ENCODE data around the gene EFNA4. TPM values are rescaled to one million over a fixed set of nuclear protein-coding genes. Genes with fewer than 3 reads are reported as not detected.

EFNA4 gene
- total RNA-seq, 1 experiment from 2014 or later = 4.7 TPM

DNA sequence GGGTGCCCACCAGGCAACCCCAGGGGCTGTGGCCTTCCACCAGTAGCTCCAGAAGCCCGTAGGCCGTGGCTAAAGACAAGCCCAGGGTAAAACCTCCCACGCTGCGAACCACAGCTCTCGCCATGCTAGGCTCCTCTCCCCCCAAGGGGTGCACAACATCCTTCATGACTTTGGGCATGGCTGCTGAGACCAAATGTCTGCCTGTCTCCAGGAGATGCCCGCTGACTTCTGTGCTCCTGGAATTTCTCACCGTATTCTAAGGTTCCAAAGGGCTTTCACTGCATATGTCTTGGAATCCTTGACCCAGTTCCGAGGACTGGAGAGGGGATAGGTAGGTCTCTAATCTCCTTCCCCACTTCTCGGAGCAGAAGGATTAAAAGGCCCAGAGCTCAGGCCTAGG, 30.0 kb upstream of the EFNA4 start, which contains the start of the genes DCST1 and DCST2:
TSS of gene DCST1 (plus strand) at position 301 of the 400 bp plus-strand sequence. CDS start 213 bp downstream, outside the sequence.
TSS of gene DCST2 (minus strand) at position 258 of the 400 bp plus-strand sequence. CDS start at position 178, 80 bp downstream.
- DNase-seq (ENCODE audit: low read depth) = no peak

DNA sequence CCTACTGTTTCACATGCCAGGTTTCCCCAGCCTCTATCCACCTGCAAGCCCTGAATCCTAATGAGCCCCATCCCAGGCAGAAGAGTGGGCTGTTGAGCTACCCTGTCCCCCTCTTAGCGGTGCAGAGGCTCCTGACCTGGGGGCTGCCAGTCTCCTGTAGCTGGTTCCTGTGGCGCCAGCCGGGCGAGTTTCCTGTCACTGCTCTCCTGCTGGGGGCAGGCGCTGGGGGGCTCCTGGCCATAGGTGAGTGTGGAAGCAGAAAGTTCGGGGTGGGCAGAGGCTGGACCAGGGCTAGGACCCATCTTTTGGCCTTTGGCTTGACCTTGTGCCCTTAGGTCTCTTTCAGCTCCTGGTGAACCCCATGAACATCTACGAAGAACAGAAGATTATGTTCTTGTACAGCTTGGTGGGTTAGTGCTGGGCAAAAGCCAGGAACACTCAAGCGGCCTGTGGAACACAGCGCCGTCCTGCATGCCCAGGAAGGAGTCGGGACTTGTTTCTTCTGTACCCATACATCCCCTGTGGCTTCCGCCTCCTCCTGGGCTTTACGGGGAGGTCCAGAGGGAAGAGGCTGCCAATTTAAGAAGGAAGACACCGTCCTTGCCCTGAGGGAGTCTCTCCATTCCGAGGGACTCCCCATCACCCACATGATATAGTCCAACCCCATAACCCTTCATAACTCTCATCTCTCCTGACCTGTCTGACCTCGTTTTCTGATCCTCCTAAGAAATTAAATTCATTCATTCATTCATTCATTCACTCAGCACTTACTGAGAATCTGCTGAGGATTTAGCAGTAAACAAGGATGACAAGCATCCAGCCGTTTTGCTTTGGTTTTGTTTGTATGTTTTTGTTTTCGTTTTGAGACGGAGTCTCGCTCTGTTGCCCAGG, 29.0 kb upstream of the EFNA4 start:
- no peak for DNase-seq (ENCODE audit: low read depth)

DNA sequence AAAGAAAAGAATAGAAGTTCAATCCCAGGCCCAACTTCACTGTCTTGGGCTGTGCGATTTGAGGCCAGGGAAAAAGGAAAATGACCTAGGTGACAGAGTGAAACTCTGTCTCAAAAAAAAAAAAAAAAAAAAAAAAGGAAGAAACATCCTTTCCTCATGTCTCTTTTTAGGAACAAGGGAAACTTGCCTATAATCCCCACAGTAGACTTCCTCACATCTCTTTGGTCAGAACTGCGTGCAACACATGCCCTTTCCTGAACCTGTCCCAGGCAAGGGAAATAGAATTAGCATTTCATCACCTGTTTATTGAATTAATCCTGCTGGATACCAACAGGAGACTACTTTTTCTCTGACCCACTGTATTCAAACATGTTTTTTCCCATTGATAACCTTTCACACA, 27.6 kb upstream of the EFNA4 start:
- DNase-seq (ENCODE audit: low read depth) = no peak

DNA sequence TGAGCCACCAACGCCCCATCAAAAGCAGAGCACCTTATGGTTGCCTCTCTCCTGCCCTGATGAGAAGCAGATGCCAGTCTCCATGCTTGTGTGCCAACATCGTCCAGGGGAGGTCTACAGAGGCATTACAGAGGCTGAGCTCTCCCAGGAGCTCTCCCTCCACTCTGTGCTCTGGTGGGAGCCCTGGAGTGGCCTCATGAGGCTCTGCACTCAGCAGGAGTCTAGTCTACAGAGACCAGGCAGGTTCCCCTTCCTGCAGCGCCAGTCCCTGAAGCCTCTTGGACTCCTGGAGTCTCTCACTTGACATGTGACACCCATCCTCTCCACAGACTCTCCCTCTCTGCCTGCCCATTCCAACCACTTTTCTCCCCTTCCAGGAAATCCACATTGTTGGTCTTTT, 26.5 kb upstream of the EFNA4 start:
- DNase-seq (ENCODE audit: low read depth) = no peak

DNA sequence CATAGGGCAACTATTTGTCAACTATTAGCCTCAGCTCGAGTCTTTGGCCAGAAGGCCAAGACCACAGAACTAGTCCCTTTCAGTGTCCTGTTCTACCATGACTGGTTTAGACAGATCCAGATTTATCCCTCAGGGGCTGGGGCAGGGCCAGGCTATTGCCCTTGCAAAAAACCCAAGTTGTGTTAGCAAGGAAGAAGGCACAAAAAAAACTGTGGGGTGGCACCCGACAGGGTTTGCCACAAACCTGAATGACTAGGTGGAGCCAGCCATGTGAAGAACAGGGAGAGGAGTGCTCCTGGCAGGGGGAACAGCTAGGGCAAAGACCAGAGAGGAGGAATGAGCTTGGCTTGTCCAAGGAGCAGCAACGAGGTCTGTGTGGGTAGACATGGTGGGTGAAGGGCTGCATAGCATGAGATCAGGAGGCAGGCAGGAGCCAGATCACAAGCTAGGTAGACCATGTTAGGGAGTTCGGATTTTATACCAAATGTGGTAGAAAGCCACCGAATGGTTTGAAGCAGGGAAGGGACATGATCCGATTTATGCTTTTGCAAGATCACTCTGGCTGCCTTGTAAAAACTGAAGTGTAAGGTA, 25.6 kb upstream of the EFNA4 start:
- no peak for DNase-seq (ENCODE audit: low read depth)

DNA sequence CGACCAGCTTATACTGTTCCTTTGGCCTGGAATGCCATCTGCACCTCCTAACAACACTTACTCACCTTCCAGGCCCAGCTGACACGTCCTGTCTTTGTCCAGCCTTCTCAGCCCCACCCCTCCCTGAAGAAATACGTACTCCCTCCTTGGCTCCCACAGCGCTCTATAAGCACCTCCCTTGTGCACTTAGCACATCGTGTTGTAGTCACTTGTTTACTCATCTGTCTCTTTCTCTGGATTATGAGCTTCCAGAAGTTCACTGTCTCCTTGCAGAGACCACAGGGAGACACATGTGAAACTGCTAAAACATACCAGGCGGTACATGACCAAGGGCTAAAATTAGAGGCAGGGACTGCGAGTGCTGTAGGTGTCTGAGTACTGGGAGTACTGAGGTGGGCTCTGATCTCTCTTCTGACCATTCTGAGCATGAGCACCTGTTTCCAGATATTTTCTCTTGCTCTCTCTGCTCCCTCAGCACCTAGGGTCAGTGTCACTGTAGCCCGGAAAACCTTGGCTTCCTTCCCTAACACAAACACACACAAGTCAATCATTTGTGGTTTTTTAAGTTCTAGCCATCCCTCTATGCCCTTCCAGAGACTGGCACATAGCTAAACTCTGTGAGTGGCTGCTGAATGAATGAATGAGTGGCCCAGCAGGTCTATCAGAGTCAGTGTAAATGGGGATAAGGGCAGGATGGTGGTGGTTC, 24.8 kb upstream of the EFNA4 start:
- DNase-seq (ENCODE audit: low read depth) = no peak

DNA sequence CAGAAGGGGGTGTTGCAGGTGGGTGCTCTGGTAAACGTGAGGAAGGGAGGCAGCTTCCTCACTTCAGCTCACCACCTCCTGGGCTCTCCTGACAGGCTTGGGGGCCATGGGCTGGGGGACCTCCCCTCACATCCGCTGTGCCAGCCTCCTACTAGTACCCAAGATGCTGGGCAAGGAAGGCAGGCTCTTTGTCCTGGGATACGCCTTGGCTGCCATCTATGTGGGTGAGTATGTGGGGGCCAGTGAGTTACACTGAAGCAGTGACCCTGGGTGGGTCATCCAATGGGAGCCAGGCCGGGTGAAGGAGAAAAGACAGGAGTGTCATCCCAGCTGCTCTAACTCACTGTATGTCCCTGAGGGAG, 24.3 kb upstream of the EFNA4 start:
- no peak for DNase-seq (ENCODE audit: low read depth)

DNA sequence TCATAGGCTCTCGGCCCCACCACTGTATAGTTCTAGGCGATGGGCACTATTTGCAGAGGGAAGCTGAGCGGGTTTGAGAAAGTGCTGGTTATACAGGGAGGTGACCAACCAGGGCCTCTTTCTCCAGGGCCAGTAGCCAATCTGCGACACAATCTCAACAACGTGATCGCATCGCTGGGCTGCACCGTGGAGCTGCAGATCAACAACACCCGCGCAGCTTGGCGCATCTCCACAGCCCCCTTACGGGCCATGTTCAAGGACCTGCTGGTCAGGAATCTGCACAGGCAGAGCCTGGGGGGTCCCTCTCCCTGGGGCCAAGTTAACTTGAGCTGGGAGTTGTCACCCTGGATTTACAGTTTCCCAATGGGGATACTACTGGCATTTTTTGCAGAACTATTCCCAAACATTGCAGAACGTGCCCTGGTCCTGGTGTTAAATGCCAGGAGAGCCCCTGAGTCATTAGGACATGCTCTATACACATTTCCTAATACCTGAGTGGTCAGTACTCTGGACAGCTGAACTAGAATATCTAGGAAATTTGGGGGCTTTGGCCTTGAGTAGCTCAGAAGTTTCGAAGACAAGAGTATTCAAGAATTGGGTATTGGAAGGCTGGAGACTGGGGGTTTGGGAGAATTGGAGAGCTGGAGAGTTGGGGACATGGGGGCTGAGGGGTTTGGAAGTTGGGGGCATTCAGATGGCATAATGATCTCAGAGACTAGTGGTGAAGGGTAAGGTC, 23.0 kb upstream of the EFNA4 start:
- DNase-seq (ENCODE audit: low read depth) = no peak

DNA sequence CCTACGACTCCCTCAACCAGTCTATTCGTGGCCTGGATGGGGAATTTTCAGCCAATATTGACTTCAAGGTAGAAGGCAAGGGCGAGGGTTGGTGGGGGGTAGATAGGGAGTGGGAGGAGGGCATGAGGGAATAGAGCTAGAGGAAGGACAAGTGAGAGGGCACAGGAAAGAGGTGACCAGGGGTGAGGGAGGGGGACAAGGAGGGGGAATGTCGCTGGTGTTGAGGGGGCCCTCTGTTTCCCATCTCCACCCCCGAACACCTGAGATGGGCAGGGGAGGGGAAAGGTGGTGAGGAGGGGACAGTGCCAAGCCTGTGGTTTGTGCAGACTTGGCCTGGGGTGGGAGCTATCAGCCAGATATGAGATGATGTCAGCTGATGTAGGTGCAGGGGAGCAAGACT, 20.8 kb upstream of the EFNA4 start:
- no peak for DNase-seq (ENCODE audit: low read depth)

DNA sequence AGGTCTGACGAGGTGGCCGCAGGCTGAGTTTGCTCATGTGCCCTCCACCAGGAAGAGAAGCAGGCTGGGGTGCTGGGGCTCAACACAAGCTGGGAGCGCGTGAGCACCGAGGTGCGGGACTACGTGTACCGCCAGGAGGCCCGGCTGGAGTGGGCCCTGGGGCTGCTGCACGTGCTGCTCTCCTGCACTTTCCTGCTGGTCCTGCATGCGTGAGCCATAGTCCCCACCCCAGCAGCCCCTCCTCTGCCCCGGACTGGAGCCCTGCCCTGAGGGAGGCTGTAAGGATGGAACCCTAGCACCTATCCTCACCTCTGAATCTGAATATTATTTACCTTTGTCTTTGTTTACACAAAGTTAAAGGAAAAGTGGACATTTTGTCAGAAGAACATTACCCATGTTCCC, 20.2 kb upstream of the EFNA4 start:
- DNase-seq (ENCODE audit: low read depth) = no peak

DNA sequence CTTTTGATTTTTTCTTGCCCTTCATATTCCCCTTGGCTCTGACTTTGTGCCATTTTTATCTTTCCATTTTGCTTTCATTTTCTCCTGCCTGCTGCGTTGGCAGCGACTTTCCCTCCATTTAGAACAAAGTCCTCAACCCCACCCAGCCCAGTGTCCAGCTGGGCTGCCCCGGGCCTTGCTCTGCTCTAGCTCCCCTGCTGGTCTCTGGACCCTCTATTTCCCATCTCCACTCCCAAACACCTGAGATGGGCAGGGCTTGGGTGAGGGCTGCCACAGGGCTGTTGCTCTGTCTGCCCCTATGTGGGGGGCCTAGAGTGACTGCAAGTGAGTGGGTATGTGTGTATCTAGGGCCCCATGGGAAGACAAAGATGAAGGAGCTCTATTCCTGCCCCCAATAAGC, 19.7 kb upstream of the EFNA4 start:
- DNase-seq (ENCODE audit: low read depth) = no peak

DNA sequence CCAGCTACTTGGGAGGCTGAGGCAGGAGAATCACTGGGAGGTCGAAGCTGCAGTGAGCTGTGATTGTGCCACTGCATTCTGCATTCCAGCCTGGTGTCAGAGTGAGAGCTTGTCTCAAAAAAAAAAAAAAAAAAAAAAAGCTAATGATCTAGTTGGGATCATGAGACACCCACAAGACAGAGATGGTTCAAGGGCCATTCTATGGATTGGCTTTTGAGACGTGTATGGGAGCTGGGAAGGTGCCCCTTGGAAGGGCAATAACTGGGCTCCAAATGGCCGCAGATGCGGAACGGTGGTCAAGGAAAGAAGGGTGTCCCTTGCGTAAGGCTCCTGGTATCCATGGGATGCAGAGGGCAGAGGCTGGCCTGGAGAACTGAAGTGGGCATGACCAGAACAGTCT, 19.2 kb upstream of the EFNA4 start:
- no peak for DNase-seq (ENCODE audit: low read depth)

DNA sequence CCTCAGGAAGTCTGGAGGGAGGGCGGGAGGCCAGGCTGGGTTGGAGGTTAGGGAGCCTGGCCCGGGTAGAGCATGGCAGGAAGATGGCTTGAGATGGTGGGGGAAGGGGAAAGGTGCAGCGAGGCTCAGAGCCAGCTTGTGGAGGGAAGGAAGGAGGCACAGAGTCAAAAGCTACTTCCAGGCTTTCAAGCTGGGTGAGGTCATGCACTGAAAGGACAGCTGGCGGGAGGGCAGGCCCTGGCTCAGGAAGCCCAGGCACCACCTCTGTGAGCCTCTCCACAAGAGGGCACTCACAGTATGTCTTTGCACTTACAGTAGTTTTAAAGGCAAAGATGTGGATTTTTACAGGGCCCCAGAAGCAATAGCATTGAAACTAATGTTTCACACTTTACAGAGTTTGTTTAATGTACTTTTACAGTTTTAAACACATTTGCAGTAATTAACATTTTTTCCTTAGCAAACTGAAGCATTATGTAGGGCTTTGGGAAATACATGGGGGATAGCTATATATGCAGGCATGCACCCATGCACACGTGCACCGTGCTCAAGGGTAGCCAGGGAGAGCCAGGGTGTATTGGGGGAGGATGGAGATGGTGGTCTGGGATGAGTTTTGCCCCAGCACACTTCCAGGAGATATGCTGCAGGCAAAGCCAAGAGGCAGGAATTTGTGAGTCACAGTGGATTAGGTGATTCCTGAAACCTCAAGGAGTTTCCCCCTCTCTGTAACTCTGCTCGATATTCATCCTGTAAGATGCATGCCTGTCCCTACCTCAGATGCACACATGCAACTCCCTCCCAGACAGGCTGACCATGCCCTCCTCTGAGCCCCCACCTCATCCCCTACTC, 18.5 kb upstream of the EFNA4 start:
- peak; percentile 77 for DNase-seq (ENCODE audit: low read depth)

DNA sequence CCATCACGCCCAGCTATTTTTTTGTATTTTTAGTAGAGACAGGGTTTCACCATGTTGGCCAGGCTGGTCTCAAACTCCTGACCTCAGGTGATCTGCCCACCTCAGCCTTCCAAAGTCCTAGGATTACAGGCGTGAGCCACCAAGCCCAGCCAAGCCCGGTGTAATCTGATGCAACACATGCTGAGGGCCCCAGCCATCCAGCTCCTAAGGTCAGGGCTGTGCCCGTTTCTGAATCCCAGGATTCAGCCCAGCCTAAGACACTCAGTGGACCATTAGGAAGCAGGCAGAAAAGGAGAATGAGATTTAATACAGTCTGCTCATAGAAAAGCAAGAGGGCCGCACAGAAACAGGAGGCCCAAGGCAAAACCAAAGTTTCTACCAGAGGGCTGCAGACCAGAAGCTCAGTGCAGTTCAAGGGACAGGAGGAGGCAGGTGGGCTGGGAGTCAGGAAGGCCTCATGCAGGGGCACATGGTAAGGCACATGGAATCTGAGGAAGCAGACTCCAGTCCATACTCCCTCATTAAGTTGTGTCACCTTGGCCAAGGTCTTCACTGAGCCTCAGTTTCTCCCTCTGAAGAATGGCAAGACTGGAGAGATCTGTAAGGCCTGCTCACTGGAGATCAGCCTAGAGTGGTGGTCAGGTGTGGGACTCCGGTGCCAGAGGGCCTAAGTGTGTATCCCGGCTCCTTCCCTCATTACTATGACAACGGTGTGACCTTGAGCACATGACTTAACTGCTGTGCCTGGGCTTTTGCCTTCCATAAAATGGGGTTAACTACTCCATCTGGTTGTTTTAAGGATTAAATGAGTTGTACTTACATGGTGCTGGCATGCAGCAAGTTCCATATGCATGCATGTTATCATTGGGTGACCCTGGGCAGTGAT, 14.8 kb upstream of the EFNA4 start:
- DNase-seq (ENCODE audit: low read depth) = no peak

DNA sequence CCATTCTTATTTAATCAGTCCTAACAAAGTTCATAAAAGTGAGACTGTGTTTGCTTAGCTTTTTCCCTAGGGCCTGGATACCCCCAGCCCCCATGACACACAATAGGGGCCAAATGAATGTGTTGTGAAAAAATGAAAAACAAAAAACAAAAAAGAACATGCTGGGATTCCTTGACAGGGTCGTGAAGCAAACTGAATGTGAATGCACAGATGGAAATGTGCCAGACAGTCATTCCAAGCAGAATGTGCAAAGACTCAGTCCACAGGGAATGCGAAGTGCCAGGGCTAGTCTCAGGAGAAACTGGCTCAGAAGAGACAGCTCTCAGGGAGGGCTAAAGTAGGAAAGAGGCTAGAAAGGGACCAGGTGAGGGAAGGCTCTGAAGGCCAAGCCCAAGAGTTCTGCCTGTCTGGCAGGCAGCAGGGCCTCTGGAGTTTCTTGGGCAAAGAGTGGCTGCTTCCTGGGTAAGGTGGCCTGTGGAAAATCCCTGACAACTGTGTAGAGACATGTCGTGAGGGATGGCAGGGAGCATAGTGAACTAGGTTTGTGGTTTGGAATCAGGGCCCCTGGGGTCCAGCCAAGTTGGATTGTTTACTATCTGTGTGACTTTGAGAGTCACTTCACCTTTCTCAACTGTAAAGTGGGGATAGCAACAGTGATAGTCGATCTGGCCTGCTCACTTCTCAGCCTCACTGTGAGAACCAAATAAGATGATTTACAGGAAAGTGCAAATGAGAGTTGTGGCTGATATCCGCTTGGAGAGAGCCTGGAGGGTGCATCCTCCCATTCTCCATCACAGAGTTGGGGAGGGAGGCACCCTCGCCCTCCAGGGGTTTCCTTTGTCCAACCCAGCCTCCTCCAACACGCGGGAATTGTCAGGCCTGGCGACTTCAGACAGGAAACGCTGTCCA, 13.6 kb upstream of the EFNA4 start:
- peak; percentile 28 for DNase-seq (ENCODE audit: low read depth)

DNA sequence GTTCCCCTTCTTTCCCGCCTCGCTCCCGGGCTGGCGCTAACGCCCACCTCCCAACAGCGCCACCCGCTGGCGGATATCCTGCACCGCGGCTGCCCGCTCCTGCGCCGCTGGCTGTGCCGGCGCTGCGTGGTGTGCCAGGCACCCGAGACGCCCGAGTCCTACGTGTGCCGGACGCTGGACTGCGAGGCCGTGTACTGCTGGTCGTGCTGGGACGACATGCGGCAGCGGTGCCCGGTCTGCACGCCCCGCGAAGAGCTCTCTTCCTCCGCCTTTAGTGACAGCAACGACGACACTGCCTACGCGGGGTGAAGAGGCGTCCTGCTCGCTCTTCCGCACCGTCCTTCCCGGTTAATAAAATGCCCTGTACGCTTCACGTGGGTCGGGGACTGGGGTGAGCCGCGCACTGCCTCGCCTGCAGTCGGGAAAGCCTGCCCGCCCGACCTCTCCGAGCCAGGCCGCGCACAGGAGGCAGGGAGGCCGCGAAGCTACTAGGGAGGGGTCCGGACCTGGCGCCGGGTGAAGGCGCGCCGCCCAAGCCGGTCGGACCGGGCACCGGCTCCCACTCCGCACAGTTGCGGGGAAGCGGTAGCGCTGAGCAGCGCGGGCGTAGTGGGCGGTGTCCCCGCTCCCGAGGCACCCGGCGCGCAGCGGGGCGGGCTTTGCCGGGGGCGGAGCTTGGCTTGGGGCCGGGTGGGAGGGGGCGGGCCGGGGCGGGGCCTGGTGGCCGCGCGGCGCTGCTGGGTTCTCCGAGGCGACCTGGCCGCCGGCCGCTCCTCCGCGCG, 12.8 kb upstream of the EFNA4 start, which contains the start of gene ADAM15:
TSS of gene ADAM15 (plus strand) at position 757 of the 782 bp plus-strand sequence. CDS start 71 bp downstream, outside the sequence.
- DNase-seq (ENCODE audit: low read depth) = peak; percentile 65

DNA sequence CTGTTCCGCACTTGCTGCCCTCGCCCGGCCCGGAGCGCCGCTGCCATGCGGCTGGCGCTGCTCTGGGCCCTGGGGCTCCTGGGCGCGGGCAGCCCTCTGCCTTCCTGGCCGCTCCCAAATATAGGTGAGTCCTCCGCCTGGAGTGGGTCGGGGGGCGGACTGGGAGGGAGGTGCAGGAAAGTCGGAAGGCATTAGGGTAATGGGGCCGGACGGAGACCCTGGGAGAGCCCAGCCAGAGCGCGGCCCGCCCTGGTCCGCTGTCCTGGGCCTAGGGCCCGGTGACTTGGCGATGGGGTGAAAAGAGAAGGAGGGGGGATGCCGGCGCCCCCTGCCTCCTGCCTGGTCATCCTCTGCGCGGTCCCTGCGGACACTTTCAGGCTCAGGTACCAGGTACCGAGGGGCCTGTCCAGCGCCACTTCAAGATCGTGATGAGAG, 12.2 kb upstream of the EFNA4 start:
- no peak for DNase-seq (ENCODE audit: low read depth)
